Stimulated activated effector memory CD8-positive, alpha-beta T cell treated with anti-CD3 and anti-CD28 coated beads, Interleukin-12 subunit alpha, Interleukin-12 subunit beta, amount 100 ng/mL, for 72 hours (primary cell): ENCODE measurements around the gene SIGLECL1.
"Not testable (repeated sequence)": the region's sequence is repeated elsewhere in the genome, so short reads cannot be mapped to it uniquely, and the experiment has no call there.

Experiments used
- ATAC-seq: fragments of 150-1000 bp; cut with Tn5 transposase; 2 replicates; pipeline ENCODE4 v1.10.0; 2021
- DNase-seq, 2 donors: peaks; one replicate each; pipeline ENCODE4 v3.0.0; 2021 to 2022; ENCODE audit warnings: low spot score in 2 of 2
- H3K27ac Mint-ChIP-seq: one replicate; pipeline ENCODE4 v1.8.0; 2022; ENCODE audit warnings: mild to moderate bottlenecking, mixed read lengths
- H3K36me3 Mint-ChIP-seq: one replicate; pipeline ENCODE4 v1.8.0; 2022; ENCODE audit warnings: mild to moderate bottlenecking, mixed read lengths
- H3K4me1 Mint-ChIP-seq: one replicate; pipeline ENCODE4 v1.8.0; 2022; ENCODE audit warnings: mixed read lengths
- H3K4me3 Mint-ChIP-seq: one replicate; pipeline ENCODE4 v1.8.0; 2022; ENCODE audit warnings: mild to moderate bottlenecking, mixed read lengths
- H3K9me3 Mint-ChIP-seq: one replicate; pipeline ENCODE4 v1.8.0; 2022; ENCODE audit warnings: mixed read lengths

SIGLECL1 gene

GRCh38 chr19:51250786-51251467 lies at the start of gene SIGLECL1:
Gene SIGLECL1, plus strand, starts transcription at chr19:51251080. Its CDS starts 12,993 bp downstream, at chr19:51264073.
- H3K36me3 Mint-ChIP-seq = no peaks in the 10 kb centered on the region
- H3K4me3 Mint-ChIP-seq = no peak within 1 kb of the TSS
- no peak for DNase-seq
- no peaks in the 10 kb centered on the region for H3K9me3 Mint-ChIP-seq
- ATAC-seq = no peak
- no peak within 1 kb of the TSS for H3K27ac Mint-ChIP-seq
- peaks cover 7% of the 10 kb centered on the region for H3K4me1 Mint-ChIP-seq

GRCh38 chr19:51201712-51202111 lies 49.2 kb upstream of the SIGLECL1 start:
- H3K9me3 Mint-ChIP-seq = no peaks in the 10 kb centered on the region
- H3K36me3 Mint-ChIP-seq = no peaks in the 10 kb centered on the region
- H3K4me3 Mint-ChIP-seq = no peak overlapping the region
- H3K4me1 Mint-ChIP-seq = no peaks in the 10 kb centered on the region
- no peak for DNase-seq
- ATAC-seq = no peak
- no peak overlapping the region for H3K27ac Mint-ChIP-seq

GRCh38 chr19:51203916-51204315 lies 47.0 kb upstream of the SIGLECL1 start:
- no peaks in the 10 kb centered on the region for H3K9me3 Mint-ChIP-seq
- H3K4me3 Mint-ChIP-seq = no peak overlapping the region
- DNase-seq (no peak), ATAC-seq (no peak)
- H3K27ac Mint-ChIP-seq = no peak overlapping the region
- no peaks in the 10 kb centered on the region for H3K4me1 Mint-ChIP-seq
- no peaks in the 10 kb centered on the region for H3K36me3 Mint-ChIP-seq

- ATAC-seq (no peak), DNase-seq (no peak)
- H3K27ac Mint-ChIP-seq = no peak overlapping the region
- H3K9me3 Mint-ChIP-seq = no peaks in the 10 kb centered on the region
- no peaks in the 10 kb centered on the region for H3K4me1 Mint-ChIP-seq
- H3K4me3 Mint-ChIP-seq = no peak overlapping the region
- H3K36me3 Mint-ChIP-seq = no peaks in the 10 kb centered on the region
Observed at GRCh38 chr19:51204321-51204720, 46.6 kb upstream of the SIGLECL1 start.

- H3K27ac Mint-ChIP-seq = no peak overlapping the region
- DNase-seq (no peak), ATAC-seq (peak; percentile 52)
- no peak overlapping the region for H3K4me3 Mint-ChIP-seq
- no peaks in the 10 kb centered on the region for H3K36me3 Mint-ChIP-seq
- no peaks in the 10 kb centered on the region for H3K4me1 Mint-ChIP-seq
- no peaks in the 10 kb centered on the region for H3K9me3 Mint-ChIP-seq
Observed at GRCh38 chr19:51207747-51208146, 43.1 kb upstream of the SIGLECL1 start.

GRCh38 chr19:51210191-51210784 lies 40.6 kb upstream of the SIGLECL1 start:
- Mint-ChIP-seq H3K27ac (no peak overlapping the region), H3K4me1 (no peaks in the 10 kb centered on the region), H3K4me3 (no peak overlapping the region), H3K9me3 (no peaks in the 10 kb centered on the region), H3K36me3 (no peaks in the 10 kb centered on the region)
- DNase-seq = no peak
- no peak for ATAC-seq

GRCh38 chr19:51210874-51211361 lies 40.0 kb upstream of the SIGLECL1 start:
- H3K36me3 Mint-ChIP-seq, H3K27ac Mint-ChIP-seq, H3K4me1 Mint-ChIP-seq, DNase-seq, H3K9me3 Mint-ChIP-seq, ATAC-seq, H3K4me3 Mint-ChIP-seq: not testable (repeated sequence)

- no peaks in the 10 kb centered on the region for H3K9me3 Mint-ChIP-seq
- H3K36me3 Mint-ChIP-seq = no peaks in the 10 kb centered on the region
- no peak for ATAC-seq
- H3K4me3 Mint-ChIP-seq = no peak overlapping the region
- DNase-seq = no peak
- no peak overlapping the region for H3K27ac Mint-ChIP-seq
- H3K4me1 Mint-ChIP-seq = no peaks in the 10 kb centered on the region
Observed at GRCh38 chr19:51211833-51212232, 39.0 kb upstream of the SIGLECL1 start.

GRCh38 chr19:51219307-51219706 lies 31.6 kb upstream of the SIGLECL1 start:
- DNase-seq = no peak
- Mint-ChIP-seq H3K36me3 (no peaks in the 10 kb centered on the region), H3K4me1 (no peaks in the 10 kb centered on the region), H3K4me3 (no peak overlapping the region), H3K27ac (no peak overlapping the region), H3K9me3 (no peaks in the 10 kb centered on the region)
- ATAC-seq = no peak

GRCh38 chr19:51219971-51220370 lies 30.9 kb upstream of the SIGLECL1 start:
- H3K9me3 Mint-ChIP-seq = no peaks in the 10 kb centered on the region
- no peaks in the 10 kb centered on the region for H3K4me1 Mint-ChIP-seq
- ATAC-seq (no peak), DNase-seq (no peak)
- H3K4me3 Mint-ChIP-seq = no peak overlapping the region
- H3K36me3 Mint-ChIP-seq = no peaks in the 10 kb centered on the region
- no peak overlapping the region for H3K27ac Mint-ChIP-seq

- H3K9me3 Mint-ChIP-seq = no peaks in the 10 kb centered on the region
- H3K4me3 Mint-ChIP-seq = no peak overlapping the region
- H3K36me3 Mint-ChIP-seq = no peaks in the 10 kb centered on the region
- H3K4me1 Mint-ChIP-seq = no peaks in the 10 kb centered on the region
- DNase-seq = no peak
- ATAC-seq = no peak
- no peak overlapping the region for H3K27ac Mint-ChIP-seq
Observed at GRCh38 chr19:51220996-51221395, 29.9 kb upstream of the SIGLECL1 start.

- DNase-seq = no peak
- no peaks in the 10 kb centered on the region for H3K36me3 Mint-ChIP-seq
- H3K27ac Mint-ChIP-seq = no peak overlapping the region
- ATAC-seq = no peak
- H3K4me3 Mint-ChIP-seq = no peak overlapping the region
- H3K9me3 Mint-ChIP-seq = no peaks in the 10 kb centered on the region
- no peaks in the 10 kb centered on the region for H3K4me1 Mint-ChIP-seq
Observed at GRCh38 chr19:51224163-51224641, 26.7 kb upstream of the SIGLECL1 start.

GRCh38 chr19:51224898-51225393 lies 25.9 kb upstream of the SIGLECL1 start, which contains the start of gene CD33:
Gene CD33, plus strand, starts transcription at chr19:51225080. Its CDS starts 39 bp downstream, at chr19:51225119.
- H3K4me3 Mint-ChIP-seq, H3K36me3 Mint-ChIP-seq, ATAC-seq, H3K4me1 Mint-ChIP-seq, DNase-seq, H3K27ac Mint-ChIP-seq, H3K9me3 Mint-ChIP-seq: not testable (repeated sequence)

- H3K36me3 Mint-ChIP-seq = no peaks in the 10 kb centered on the region
- H3K9me3 Mint-ChIP-seq = no peaks in the 10 kb centered on the region
- DNase-seq (no peak), ATAC-seq (no peak)
- H3K4me1 Mint-ChIP-seq = no peaks in the 10 kb centered on the region
- H3K27ac Mint-ChIP-seq = no peak overlapping the region
- no peak overlapping the region for H3K4me3 Mint-ChIP-seq
Observed at GRCh38 chr19:51226067-51226466, 24.8 kb upstream of the SIGLECL1 start.

GRCh38 chr19:51227326-51227725 lies 23.6 kb upstream of the SIGLECL1 start:
- Mint-ChIP-seq H3K27ac (no peak overlapping the region), H3K4me3 (no peak overlapping the region), H3K9me3 (no peaks in the 10 kb centered on the region), H3K4me1 (no peaks in the 10 kb centered on the region), H3K36me3 (no peaks in the 10 kb centered on the region)
- DNase-seq = no peak
- ATAC-seq = no peak

- H3K4me1 Mint-ChIP-seq = no peaks in the 10 kb centered on the region
- no peak overlapping the region for H3K27ac Mint-ChIP-seq
- DNase-seq = no peak
- ATAC-seq = no peak
- H3K9me3 Mint-ChIP-seq = no peaks in the 10 kb centered on the region
- no peak overlapping the region for H3K4me3 Mint-ChIP-seq
- no peaks in the 10 kb centered on the region for H3K36me3 Mint-ChIP-seq
Observed at GRCh38 chr19:51227966-51228365, 22.9 kb upstream of the SIGLECL1 start.
